GM12891 (cell line): ENCODE data around the gene KDM5B.

Experiments
- PAX5 ChIP-seq: IDR thresholded peaks from 2 replicates; pipeline ENCODE4 v1.6.1; 2011; ENCODE audit warnings: low read length, moderate library complexity, mild to moderate bottlenecking; ENCODE audit not compliant: insufficient read depth, severe bottlenecking
- POLR2A ChIP-seq: IDR thresholded peaks from 2 replicates; pipeline ENCODE4 v1.6.1; 2011; ENCODE audit warnings: low read depth, low read length, control low read depth
- POLR2AphosphoS5 ChIP-seq: IDR thresholded peaks from 2 replicates; pipeline ENCODE4 v1.6.1; 2011; ENCODE audit warnings: low read depth, low read length, control low read depth

- no peak for TF ChIP-seq POLR2A
- TF ChIP-seq POLR2AphosphoS5, result no peak
- no peak for TF ChIP-seq PAX5
These were observed 6.9 kb upstream of the KDM5B start for GRCh38 chr1:202815120-202815519.
